Spleen (tissue), 11 donors: ENCODE measurements around the gene USP15. TPM values are rescaled to one million over a fixed set of nuclear protein-coding genes. Genes with fewer than 3 reads are reported as not detected.

Experiments
- DNase-seq: peaks from one replicate; pipeline ENCODE4 v3.0.0-alpha.2; 2020
- H3K27ac ChIP-seq, 8 donors: fragments of 200-600 bp; sonication (generic) in 7 of 8; 1 replicate in 4 of 8; 2 replicates in 4 of 8; pipeline versions ENCODE4 v1.5.0 to v1.8.0; 2016 to 2021; ENCODE audit warnings: inconsistent platforms in 4 of 8, mild to moderate bottlenecking in 4 of 8, moderate library complexity in 1 of 8
- H3K27me3 ChIP-seq, 7 donors: fragments of 200-600 bp; sonication (generic) in 6 of 7; replicated peaks in 1 of 7; 1 replicate in 4 of 7; 2 replicates in 3 of 7; pipeline versions ENCODE4 v1.5.0 to v1.8.0; 2016 to 2021; ENCODE audit warnings: inconsistent platforms in 3 of 7, mild to moderate bottlenecking in 1 of 7
- H3K36me3 ChIP-seq, 6 donors: fragments of 200-600 bp; sonication (generic) in 5 of 6; 1 replicate in 4 of 6; 2 replicates in 2 of 6; pipeline versions ENCODE4 v1.5.0 to v1.8.0; 2016 to 2021; ENCODE audit warnings: inconsistent platforms in 2 of 6
- H3K4me1 ChIP-seq, 6 donors: fragments of 200-600 bp; sonication (generic) in 5 of 6; 1 replicate in 3 of 6; 2 replicates in 3 of 6; pipeline versions ENCODE4 v1.5.0 to v1.8.0; 2016 to 2021; ENCODE audit warnings: inconsistent platforms in 3 of 6
- H3K4me3 ChIP-seq, 8 donors: fragments of 200-600 bp; sonication (generic) in 7 of 8; 1 replicate in 4 of 8; 2 replicates in 4 of 8; pipeline versions ENCODE4 v1.5.0 to v1.8.0; 2016 to 2021; ENCODE audit warnings: inconsistent platforms in 4 of 8, mild to moderate bottlenecking in 4 of 8, moderate library complexity in 2 of 8
- H3K9me3 ChIP-seq, 8 donors: fragments of 200-600 bp; sonication (generic) in 7 of 8; 1 replicate in 4 of 8; 2 replicates in 4 of 8; pipeline versions ENCODE4 v1.5.0 to v1.8.0; 2016 to 2021; ENCODE audit warnings: inconsistent platforms in 4 of 8
- CTCF ChIP-seq, 11 experiments: fragments of 200-600 bp in 7 of 11; fragments of 450-650 bp in 4 of 11; sonication (generic) in 4 of 11; IDR thresholded peaks in 8 of 11; conservative IDR thresholded peaks in 3 of 11; 1 replicate in 7 of 11; 2 replicates in 4 of 11; pipeline versions ENCODE4 v1.4.0 to v1.8.0; 2016 to 2021; ENCODE audit warnings: antibody characterized with exemption in 11 of 11, inconsistent platforms in 4 of 11, mild to moderate bottlenecking in 1 of 11
- POLR2A ChIP-seq, 3 donors: fragments of 450-650 bp; IDR thresholded peaks; one replicate each; pipeline ENCODE4 v1.5.1; 2017; ENCODE audit warnings: antibody characterized with exemption in 3 of 3, mild to moderate bottlenecking in 1 of 3
- POLR2AphosphoS5 ChIP-seq, 3 donors: sonication (generic); formaldehyde crosslinking; IDR thresholded peaks; one replicate each; pipeline ENCODE4 v1.5.1; 2017; ENCODE audit warnings: antibody characterized with exemption in 3 of 3
- WGBS, 5 donors: extraction: QIAGEN DNeasy Blood & Tissue Kit in 3 of 5; methylation state at CpG; one replicate each; pipeline versions ENCODE4 v1.1.5 to v1.1.7; 2013 to 2018; 5-methylcytosine and 5-hydroxymethylcytosine counted together
- intact Hi-C: fragments of 100-400 bp; cut with DNase I; formaldehyde crosslinking; loops from one replicate; pipeline ENCODE4 v1.15.0; 2023; ENCODE audit warnings: low total_unique reads
- polyA plus RNA-seq, 3 donors: library from polyadenylated mRNA; stranded (reverse); fragments of 200-250 nt; gene quantifications; one replicate each; pipeline ENCODE4 v1.2.1, GENCODE V29; 2013
- total RNA-seq, 7 donors: library from RNA; depleted of rRNA in 3 of 7; stranded (reverse); fragments of >200 nt in 3 of 7; fragmentation: NEBNext Ultra II Directional in 4 of 7; extraction: Animal tissue kit (Norgen Biotek cat#: 25700) in 4 of 7; gene quantifications; one replicate each; pipeline versions ENCODE4 v1.1.0 to v1.2.1, GENCODE V29; 2016 to 2021
- donor health status: healthy with polysubstance abuse.
- donor health status: DM: no; HTN: no; CAD: no; lungs with moderate emphysema.
- donor health status: DM: no; HTN: no; CAD: no.
- donor health status: Bipolar disorder and iron deficiency.
- donor health status: healthy.
- donor health status: DM: no; HTN: no; CAD: no.
- donor health status: DM: yes; HTN: yes; CAD: no.

USP15 gene
- total and polyA plus RNA-seq, 10 donors: 65.3 to 288 (median 162) TPM

- DNase-seq: no peak
- no peaks in the 10 kb centered on the region for H3K27me3 ChIP-seq
- no peak for TF ChIP-seq POLR2A (IDR thresholded peaks at IDR 0.05)
- no peak for TF ChIP-seq CTCF (IDR thresholded peaks at IDR 0.05 in 8 of 11, conservative IDR thresholded peaks at IDR 0.05 in 3 of 11)
- TF ChIP-seq POLR2AphosphoS5 (IDR thresholded peaks at IDR 0.05): peak in 1 of 3 donors; percentile 8
- peaks cover 0 to 4% (median 0%) of the 10 kb centered on the region in 8 donors for H3K9me3 ChIP-seq
- intact Hi-C loops: no loop called here
- peak overlapping the region in 2 of 8 donors; percentile 20 to 24 for H3K27ac ChIP-seq
- WGBS, 5 donors: 73 to 83% (median 77%) methylated on average over 5 of the region's 5 CpGs
- H3K36me3 ChIP-seq: peaks cover 0 to 62% (median 15%) of the 10 kb centered on the region in 6 donors
- H3K4me1 ChIP-seq: peaks cover 0 to 36% (median 7%) of the 10 kb centered on the region in 6 donors
- no peak overlapping the region for H3K4me3 ChIP-seq
These were observed 87.9 kb downstream of the USP15 start for GRCh38 chr12:62347922-62348650.

GRCh38 chr12:62350554-62350953 lies 90.3 kb downstream of the USP15 start:
- no peak overlapping the region for H3K27ac ChIP-seq
- H3K4me3 ChIP-seq: no peak overlapping the region
- H3K4me1 ChIP-seq: peaks cover 0 to 35% (median 7%) of the 10 kb centered on the region in 6 donors
- 74 to 100% (median 93%) methylated on average over 2 of the region's 2 CpGs for WGBS, 5 donors
- intact Hi-C loops: no loop called here
- no peak for DNase-seq
- no peaks in the 10 kb centered on the region for H3K9me3 ChIP-seq
- TF ChIP-seq POLR2AphosphoS5 (IDR thresholded peaks at IDR 0.05) (no peak), POLR2A (IDR thresholded peaks at IDR 0.05) (no peak), CTCF (IDR thresholded peaks at IDR 0.05 in 8 of 11, conservative IDR thresholded peaks at IDR 0.05 in 3 of 11) (no peak)
- H3K27me3 ChIP-seq: no peaks in the 10 kb centered on the region
- H3K36me3 ChIP-seq: peaks cover 0 to 48% (median 2%) of the 10 kb centered on the region in 6 donors

GRCh38 chr12:62351326-62351725 lies 91.1 kb downstream of the USP15 start:
- Histone ChIP-seq H3K27ac (no peak overlapping the region), H3K9me3 (no peaks in the 10 kb centered on the region), H3K27me3 (no peaks in the 10 kb centered on the region), H3K4me1 (peaks cover 0 to 33% (median 7%) of the 10 kb centered on the region in 6 donors), H3K4me3 (no peak overlapping the region), H3K36me3 (peaks cover 0 to 51% (median 6%) of the 10 kb centered on the region in 6 donors)
- DNase-seq: no peak
- TF ChIP-seq POLR2A (IDR thresholded peaks at IDR 0.05) (no peak), CTCF (IDR thresholded peaks at IDR 0.05 in 8 of 11, conservative IDR thresholded peaks at IDR 0.05 in 3 of 11) (no peak), POLR2AphosphoS5 (IDR thresholded peaks at IDR 0.05) (no peak)
- 84 to 93% (median 92%) methylated on average over 1 of the region's 1 CpG for WGBS, 5 donors
- intact Hi-C loops: no loop called here

- Histone ChIP-seq H3K27ac (no peak overlapping the region), H3K36me3 (peaks cover 0 to 91% (median 18%) of the 10 kb centered on the region in 6 donors), H3K4me3 (no peak overlapping the region), H3K4me1 (peaks cover 0 to 3% (median 0%) of the 10 kb centered on the region in 6 donors), H3K9me3 (peaks cover 0 to 12% (median 0%) of the 10 kb centered on the region in 8 donors), H3K27me3 (no peaks in the 10 kb centered on the region)
- WGBS, 5 donors: 89 to 96% (median 94%) methylated on average over 2 of the region's 2 CpGs
- DNase-seq: no peak
- TF ChIP-seq POLR2AphosphoS5 (IDR thresholded peaks at IDR 0.05): no peak
- TF ChIP-seq CTCF (IDR thresholded peaks at IDR 0.05 in 8 of 11, conservative IDR thresholded peaks at IDR 0.05 in 3 of 11): no peak
- TF ChIP-seq POLR2A (IDR thresholded peaks at IDR 0.05): no peak
- intact Hi-C loops: no loop called here
These were observed 100.8 kb downstream of the USP15 start for GRCh38 chr12:62361048-62361447.
